ENCODE measurements around the gene MAST1.
"Not testable (repeated sequence)": the region's sequence is repeated elsewhere in the genome, so short reads cannot be mapped to it uniquely, and the experiment has no call there.

- not testable (repeated sequence) for TF ChIP-seq CTCF, POLR2A (IDR thresholded peaks at IDR 0.05)
Observed at GRCh38 chr19:12915860-12916259, 77.5 kb downstream of the MAST1 start.
